Activated CD4-positive, alpha-beta T cell treated with anti-CD3 and anti-CD28 coated beads for 24 hours (primary cell): ENCODE measurements around the gene BRSK1.

Experiments
- DNase-seq, 2 donors: peaks; one replicate each; pipeline ENCODE4 v3.0.0-alpha.2; 2020; ENCODE audit warnings: low read depth in 2 of 2

The BRSK1 gene

GRCh38 chr19:55353356-55353802, 69.6 kb downstream of the BRSK1 start:
- DNase-seq, result no peak

DNA sequence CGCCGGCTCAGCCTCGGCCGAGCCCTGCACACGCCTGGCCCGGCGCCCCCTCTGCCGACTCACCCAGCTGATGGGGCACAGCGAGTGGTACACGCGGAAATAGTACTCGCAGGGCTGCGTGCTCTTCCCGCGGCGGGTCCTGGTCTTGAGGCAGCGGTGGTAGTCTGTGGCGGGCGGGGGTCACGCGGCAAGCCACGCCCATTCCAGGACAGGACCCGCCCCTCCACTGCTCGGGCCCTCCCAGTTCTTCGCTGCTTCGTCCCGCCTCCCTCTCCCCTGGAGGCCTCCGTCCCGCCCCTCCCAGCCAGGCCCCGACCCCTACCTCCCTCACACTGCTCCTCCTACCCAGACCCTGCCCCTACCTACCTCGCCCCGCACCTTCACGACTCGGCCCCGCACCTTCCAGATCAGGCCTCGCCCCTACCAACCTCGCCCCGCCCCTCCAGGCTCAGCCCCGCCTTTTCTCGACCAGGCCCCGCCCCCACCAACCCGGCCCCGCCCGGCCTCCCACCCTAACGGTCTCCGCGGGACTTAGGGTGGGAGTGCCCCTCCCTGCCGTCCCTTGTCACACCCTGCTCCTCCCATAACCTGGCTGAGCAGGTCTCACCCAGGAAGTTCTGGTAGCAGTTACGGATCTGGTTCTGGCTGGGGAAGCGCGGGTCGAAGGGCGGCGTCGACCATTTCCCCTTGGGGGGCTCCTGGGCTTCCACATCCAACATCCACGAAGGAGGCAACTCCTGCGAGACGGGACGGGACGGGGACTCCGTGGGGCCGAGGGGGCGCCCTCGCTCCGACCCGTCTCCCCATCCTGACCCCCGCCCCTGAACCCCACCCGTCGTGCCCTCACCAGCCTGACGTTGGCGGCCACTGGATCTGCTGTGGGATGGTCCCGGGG, 70.3 kb downstream of the BRSK1 start:
- DNase-seq, result peak; percentile 29 to 37

DNA sequence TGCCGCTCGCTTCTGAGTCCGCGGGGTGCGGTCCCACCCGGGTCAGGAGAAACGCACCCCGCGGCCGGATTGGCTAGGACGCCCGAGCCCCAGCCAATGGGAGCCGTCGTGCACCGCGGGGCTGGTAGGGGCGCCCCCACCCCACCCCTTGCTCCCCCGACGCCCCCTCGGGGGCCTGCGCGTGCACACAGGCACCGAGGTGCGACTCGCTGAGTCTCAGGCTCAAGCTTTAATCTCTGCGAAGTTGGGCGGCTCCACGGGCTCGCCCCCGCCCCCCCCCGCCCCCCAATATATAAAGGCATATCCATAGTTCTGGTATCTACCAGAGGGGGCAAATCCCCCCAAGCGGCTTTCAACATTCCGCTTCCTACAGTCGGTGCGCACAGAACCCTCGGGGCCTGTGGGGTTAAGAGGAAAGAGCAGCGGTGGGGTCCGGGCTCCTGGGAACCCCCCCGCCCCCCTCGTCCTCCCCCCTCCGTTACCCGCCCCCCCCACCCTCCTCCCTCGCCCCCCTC, 71.0 kb downstream of the BRSK1 start, which contains the start of gene COX6B2:
Gene COX6B2, minus strand, starts transcription at position 22 of the 515 bp plus-strand sequence. CDS start 198 bp downstream, outside the sequence.
- DNase-seq, result no peak

- DNase-seq, result no peak
Observed at GRCh38 chr19:55355213-55355821, 71.5 kb downstream of the BRSK1 start.

DNA sequence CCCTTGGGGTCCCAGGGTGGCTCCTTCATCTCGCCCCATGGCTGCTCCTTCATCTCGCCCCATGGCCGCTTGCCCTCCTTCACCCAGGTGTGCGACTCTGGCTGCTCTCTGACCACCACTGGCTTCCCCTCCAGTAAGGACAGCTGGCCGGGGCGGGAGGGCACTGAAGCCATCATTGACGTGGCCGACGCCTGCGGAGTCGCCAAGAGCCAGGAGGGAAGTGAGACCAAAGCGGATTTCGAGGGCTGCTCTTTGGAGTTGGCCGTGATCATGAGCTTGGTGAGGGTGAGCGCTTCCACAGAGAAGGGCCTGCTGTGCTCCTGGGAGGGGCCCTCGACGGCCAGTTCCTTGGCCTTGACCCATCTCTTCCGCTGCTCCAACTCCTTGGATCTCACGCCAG, 74.7 kb downstream of the BRSK1 start:
- DNase-seq, result no peak

GRCh38 chr19:55358943-55359908, 75.4 kb downstream of the BRSK1 start:
- DNase-seq, result no peak

DNA sequence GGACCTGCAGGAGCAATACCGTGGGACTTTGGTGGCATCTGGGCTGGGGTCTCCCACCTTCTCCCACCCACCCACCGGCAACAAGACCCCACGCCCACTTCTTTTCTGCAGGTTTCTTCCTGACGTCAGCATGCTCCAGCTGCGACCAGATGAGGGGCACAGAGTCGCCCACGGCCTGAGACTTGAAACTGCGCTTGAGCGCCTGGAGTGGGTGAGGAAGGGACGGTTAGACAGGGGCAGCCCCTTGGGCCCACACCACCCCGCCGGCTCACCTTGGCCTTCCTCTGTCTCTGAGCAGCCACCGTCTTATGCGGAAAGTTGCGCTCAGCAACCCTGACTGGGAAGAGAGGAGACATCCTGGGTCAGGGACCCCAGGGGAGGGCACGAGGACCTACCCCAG, 77.1 kb downstream of the BRSK1 start:
- DNase-seq, result no peak
